ENCODE measurements around the gene DMPK.
A peak's percentile ranks its signal among the peaks of the same experiment; 100 is the strongest.

DMPK gene

GRCh38 chr19:45820413-45821102 lies 38.3 kb upstream of the DMPK start:
- no peak for DNase-seq (ENCODE audit: extremely low read depth, low read depth)
- TF ChIP-seq, protein P1, sequence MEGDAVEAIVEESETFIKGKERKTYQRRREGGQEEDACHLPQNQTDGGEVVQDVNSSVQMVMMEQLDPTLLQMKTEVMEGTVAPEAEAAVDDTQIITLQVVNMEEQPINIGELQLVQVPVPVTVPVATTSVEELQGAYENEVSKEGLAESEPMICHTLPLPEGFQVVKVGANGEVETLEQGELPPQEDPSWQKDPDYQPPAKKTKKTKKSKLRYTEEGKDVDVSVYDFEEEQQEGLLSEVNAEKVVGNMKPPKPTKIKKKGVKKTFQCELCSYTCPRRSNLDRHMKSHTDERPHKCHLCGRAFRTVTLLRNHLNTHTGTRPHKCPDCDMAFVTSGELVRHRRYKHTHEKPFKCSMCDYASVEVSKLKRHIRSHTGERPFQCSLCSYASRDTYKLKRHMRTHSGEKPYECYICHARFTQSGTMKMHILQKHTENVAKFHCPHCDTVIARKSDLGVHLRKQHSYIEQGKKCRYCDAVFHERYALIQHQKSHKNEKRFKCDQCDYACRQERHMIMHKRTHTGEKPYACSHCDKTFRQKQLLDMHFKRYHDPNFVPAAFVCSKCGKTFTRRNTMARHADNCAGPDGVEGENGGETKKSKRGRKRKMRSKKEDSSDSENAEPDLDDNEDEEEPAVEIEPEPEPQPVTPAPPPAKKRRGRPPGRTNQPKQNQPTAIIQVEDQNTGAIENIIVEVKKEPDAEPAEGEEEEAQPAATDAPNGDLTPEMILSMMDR (IDR thresholded peaks at IDR 0.05; ENCODE audit: low read depth, low read length): no peak

- no peak for DNase-seq (ENCODE audit: extremely low read depth, low read depth)
- TF ChIP-seq, protein P1 (IDR thresholded peaks at IDR 0.05; ENCODE audit: low read depth, low read length): no peak
These were observed 37.5 kb upstream of the DMPK start for GRCh38 chr19:45819769-45820168.

DNA sequence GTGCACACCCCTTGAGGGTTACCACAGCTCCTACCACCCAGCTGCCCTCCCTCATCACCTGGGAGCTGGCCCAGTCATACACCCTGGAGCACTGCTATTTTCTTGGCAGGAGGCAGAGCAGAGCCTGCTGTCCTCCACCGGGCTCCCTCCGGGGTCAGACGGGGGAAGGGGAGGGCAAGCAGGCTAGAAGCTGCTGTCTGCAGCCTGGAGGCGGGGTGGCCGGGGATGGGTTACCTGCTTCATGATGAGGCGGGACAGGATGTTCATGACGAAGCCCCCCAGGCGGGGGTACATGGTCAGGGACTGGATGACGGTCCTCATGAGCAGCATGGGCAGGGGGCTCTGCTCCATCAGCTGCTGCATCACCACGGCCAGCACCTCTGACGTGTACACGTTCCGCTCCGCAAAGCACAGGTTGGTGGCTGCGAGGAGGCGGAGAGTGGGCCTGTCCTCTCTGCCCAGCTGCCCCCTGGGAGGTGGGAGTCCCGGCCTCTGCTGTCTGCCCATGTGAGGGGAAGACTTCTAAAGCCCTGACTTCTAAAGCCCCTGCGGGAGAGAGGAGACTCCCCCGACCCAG lies 35.5 kb upstream of the DMPK start:
- no peak for DNase-seq (ENCODE audit: extremely low read depth, low read depth)
- TF ChIP-seq, protein P1 (IDR thresholded peaks at IDR 0.05; ENCODE audit: low read depth, low read length): no peak

GRCh38 chr19:45817010-45817724 lies 34.9 kb upstream of the DMPK start:
- TF ChIP-seq, protein P1 (IDR thresholded peaks at IDR 0.05; ENCODE audit: low read depth, low read length): peak; percentile 91
- DNase-seq (ENCODE audit: extremely low read depth, low read depth): peak; percentile 84

- TF ChIP-seq, protein P1 (IDR thresholded peaks at IDR 0.05; ENCODE audit: low read depth, low read length): no peak
- DNase-seq (ENCODE audit: extremely low read depth, low read depth): no peak
These were observed 34.1 kb upstream of the DMPK start for GRCh38 chr19:45816236-45817009.

DNA sequence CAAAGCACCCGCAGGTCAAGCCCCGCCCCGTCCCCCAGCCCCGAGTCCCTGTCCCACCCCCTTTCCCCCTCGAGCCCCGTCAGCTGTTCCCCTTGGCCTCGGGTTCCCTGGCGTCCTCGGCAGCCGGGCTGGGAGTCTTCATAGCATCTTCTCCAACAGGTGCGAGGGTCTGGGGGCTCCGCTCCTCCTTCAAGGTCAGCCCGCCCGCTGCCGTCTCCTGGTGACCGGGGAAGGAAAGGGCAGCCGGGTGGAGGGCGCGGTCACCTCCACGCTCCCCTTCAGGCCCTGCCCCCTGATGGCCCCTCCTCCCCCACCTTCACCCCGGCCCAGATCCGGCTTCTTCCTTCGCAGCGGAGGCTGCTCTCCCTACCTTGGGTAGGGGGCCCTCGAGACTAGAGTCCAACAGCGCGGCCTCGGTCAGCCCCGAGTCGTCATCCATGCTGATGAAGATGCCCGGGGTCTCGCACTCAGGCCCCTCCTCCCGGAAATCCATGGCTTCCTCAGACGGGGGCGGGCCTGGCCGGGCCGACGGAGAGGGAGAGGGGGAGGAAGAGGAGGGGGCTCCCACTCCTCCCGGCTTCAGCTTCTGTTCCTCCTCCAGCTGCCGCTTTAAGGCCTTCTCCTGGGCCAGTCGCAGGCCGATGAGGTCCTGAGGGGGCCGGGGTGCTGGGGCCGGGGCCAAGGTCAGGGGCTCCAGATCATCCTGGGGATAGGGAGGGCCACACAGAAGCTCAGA lies 33.4 kb upstream of the DMPK start:
- TF ChIP-seq, protein P1 (IDR thresholded peaks at IDR 0.05; ENCODE audit: low read depth, low read length): no peak
- DNase-seq (ENCODE audit: extremely low read depth, low read depth): no peak

Measured in AG09319 (cell line).